Measurements from ENCODE around the gene ANO7.

Gene ANO7

DNA sequence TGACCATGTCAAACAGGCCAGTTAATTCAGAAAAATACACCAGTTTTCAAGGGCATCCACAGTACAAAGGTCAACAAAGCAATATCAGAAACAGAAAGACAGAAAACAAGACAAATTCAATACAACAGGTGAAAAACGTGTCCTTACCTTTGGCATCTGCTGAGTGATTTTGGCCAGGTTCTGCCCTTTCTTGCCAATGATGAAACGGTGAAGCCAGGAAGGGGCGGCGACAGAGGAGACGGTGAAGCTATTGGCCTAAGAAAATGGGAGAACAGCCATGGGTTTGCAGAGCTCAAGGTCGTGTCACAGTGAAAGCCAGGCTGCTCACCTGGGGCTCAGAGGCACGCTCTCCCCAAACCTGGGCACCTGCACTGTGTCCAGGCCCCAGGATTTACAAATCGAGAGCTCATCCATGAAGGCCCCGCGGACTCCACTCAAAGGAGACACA, 66.5 kb downstream of the ANO7 start:
- DNase-seq = no peak

DNA sequence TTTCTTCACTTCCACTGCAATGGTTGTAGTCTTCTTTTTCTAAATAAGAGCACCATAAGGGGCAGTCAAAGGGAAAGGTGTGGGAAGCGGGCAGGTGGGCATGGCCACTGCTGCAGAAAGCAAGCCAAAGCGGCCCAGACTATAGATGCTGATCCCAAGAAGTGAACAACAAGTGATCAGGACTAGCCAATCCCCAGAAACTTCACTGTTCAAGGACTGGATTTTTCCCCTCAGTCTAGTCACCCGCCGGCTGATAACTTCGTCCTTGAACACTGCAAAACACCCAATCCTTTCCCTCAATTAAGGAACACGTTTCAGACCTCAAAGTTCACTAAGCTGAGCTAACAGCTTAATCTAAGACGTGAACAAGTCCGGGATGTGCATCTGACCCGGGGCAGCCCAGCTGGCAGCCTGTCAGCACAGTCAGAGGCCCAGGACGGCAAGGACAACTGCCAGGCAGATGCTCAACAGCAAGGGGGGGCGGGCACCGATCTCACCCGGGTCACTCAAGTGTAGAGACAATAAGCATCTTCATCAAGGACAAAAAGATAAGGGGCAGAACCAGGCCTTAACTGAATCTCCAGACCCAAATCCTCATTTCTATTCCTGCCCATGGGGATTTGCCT, 67.2 kb downstream of the ANO7 start:
- DNase-seq = no peak

DNA sequence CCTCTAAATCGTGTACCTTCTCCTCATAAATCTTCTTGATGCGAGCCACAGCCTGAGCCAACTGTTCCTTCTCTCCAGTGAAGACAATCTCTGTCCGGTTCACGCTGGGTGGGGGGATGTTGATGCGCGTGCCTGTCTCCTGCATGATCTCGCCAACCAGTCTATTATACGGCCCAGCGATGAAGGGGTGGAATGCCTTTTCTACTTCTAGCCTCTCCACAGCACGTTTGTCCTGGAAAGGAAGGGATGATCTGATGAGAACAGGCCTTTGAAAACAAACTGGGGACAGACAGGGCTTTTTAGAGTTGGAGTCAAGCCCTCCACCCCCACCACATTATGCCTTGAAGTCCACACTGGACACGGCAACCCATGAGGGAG, 67.7 kb downstream of the ANO7 start:
- DNase-seq = no peak

DNA sequence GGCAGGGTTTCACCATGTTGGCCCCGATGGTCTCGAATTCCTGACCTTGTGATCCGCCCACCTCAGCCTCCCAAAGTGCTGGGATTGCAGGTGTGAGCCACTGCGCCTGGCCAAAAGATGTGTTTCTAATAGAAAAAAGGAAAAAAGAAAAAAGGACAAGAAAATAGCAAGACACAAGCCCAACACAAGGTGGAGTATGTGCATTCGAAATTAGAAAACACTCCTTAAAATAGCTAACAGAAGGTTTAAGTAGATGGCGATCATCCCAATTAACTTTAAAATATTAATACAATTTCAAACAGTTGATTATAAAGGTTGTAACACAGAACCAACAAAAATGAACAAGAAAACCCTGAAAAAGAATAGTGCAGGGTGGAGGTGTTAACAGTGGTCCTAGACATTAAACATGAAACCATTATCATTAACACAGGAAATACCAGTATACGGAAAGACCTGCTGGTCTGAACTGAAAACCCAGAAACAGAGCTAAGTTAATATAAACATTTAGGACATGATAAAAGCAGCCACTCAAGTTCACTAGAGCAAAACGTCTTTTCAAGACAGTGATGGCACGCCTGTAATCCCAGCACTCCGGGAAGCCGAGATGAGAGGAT, 69.0 kb downstream of the ANO7 start:
- DNase-seq = no peak

DNA sequence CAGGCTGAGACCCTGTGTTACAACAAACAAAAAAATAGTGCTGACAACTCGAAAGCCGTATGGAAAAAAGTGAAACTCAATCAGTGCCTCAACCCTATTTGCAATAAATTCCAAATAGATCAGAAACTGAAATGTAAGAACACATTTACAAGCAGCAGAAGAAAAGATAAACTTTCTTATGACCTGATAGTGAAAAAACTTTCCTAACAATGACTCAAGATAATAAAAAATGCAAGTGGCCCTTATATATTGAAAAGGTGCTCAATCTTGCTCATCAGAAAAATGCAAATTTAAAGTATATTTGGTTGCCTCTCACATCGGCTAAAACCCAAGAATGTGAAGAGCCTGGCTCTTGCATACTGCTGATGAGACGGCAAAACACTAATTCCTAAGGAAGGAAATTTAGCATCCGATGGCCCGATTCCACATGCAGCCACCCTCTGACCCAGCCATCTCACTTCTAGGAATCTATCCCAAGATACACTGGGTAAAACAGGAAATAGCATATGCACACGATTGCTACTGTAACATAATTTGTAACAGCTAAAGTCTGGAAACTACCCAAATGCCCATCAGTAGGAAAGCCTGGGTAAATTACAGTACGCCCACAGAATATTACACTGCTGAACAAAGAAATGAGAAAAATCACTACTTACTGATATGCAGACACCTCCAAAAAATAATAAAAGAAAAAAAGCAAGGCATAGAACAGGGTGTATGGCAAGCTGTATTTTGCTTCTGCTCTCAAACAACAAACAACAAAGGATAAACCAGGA, 70.2 kb downstream of the ANO7 start:
- no peak for DNase-seq

DNA sequence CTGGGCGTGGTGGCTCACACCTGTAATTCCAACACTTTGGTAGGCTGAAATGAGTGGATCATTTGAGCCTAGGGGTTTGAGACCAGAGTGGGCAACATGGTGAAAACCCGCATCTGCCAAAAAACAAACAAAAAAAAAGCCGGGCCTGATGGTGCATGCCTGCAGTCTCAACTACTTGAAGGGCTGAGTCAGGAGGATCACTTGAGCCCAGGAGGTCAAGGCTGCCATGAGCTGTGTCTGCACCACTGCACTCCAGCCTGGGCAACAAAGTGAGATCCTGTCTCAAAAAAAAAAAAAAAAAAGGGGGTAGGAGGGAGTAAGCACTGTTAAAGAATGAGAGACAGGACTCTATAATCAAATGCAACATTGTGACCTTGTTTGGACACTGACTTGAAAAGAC, 72.4 kb downstream of the ANO7 start:
- DNase-seq = no peak

DNA sequence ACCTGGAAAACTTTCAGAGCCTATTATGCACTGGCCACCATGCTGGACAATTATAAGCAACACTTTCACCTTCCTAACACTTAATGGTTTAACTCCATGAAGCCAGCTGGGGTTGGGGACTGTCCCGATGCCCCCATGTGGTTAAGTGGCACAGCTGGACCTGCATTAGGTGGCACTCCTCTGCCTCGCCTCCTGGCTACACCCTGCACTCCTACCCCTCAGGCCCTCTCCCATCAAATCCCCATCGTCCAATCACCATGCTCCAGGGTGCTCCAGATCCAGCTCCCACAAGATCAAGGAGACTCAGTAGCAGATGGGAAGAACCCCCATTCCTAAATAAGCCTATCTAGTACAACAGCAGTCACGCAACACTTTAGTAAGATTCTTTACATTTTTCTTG, 73.2 kb downstream of the ANO7 start:
- no peak for DNase-seq

DNA sequence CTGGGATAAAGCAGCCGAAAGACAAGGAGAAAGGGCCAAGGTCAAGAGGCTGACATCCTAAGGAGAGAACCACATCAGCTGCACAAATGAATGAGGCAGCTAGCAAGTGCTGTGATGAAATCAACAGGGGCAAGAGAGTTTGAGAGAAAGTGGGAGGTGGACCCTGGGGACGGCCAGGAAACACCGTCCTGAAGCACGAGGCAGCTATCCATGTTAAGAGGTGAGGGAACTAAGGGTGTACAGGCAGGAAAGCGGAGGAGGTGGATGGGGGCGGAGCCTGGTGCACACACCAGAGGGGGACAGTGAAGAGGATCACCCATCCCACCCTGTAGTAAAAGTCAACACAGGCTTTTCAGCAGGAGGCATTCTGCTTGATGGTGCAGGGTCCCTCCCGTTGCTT, 74.6 kb downstream of the ANO7 start:
- no peak for DNase-seq

DNA sequence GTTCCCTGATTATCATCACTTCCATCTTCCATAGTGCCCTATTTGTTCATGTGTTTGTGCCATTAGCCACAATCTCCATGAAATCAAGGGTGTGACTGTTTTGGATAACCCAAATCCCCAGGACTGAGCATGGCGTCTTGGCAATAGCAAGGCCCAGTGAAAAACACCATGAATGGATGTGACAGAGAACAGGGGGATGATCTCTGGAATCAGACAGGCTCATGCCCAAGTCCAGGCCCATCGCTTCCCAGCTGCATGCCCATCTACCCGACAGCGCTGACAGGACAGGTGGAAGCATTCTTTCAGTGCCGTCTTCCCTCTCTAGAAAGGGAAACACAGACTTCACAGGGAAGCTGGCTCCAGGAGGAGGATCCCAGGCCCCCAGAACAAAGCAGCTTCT, 77.0 kb downstream of the ANO7 start:
- DNase-seq = no peak

DNA sequence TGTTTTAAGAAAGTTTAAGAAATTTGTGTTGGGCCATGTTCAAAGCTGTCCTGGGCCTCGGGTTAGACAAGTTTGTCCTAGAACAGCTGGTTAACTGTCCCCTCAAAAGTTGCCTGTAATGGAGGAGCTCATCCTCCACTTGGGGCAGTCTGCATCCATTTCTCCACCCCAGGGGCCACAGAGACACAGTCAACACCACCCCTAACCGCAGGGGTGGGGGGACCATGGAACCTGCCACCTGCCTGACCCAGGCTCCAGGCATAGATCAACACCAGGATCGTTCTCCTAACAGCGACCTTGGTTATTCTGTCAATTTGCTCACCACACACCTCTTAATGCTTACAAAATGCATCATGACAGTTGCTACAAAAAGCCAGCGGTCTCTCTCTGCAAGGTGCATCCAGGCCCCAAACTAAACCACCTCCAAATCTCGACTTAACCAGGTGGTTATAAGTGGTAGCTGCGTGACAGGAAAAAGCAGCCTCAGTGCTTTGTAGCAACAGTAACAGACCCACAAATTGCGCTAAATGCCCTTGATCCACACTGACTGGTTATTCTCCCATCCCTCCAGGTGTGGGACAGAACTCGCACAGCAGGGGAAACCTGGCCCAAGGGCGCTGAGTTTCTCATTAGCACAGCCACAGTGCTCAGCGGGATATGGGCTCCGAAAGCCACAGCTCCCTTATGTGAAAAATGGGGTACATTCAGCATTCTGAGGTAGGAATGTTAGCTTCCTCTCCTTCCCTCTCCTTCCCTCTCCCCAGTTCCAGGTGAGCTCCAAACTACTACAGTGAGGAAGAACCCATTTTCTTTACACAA, 79.0 kb downstream of the ANO7 start:
- no peak for DNase-seq

DNA sequence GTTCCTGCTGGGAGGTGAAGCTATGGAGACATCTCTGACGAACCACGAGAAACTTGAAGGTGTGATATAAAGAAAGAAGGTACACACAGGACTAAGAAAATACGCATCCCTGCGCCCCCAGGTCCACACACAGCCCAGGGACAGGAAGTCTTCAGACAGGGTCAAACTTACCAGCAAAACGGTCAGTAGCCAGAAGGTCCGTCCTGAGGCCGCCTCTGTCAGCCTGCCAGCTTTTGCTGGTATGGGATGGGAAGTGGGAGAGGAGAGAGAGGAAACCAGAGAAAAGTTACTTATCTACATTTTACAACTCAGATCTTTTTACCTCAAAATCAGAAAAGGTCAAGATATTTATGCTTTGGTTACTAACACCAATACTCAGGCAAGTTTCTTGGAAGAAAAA, 79.8 kb downstream of the ANO7 start:
- no peak for DNase-seq

DNA sequence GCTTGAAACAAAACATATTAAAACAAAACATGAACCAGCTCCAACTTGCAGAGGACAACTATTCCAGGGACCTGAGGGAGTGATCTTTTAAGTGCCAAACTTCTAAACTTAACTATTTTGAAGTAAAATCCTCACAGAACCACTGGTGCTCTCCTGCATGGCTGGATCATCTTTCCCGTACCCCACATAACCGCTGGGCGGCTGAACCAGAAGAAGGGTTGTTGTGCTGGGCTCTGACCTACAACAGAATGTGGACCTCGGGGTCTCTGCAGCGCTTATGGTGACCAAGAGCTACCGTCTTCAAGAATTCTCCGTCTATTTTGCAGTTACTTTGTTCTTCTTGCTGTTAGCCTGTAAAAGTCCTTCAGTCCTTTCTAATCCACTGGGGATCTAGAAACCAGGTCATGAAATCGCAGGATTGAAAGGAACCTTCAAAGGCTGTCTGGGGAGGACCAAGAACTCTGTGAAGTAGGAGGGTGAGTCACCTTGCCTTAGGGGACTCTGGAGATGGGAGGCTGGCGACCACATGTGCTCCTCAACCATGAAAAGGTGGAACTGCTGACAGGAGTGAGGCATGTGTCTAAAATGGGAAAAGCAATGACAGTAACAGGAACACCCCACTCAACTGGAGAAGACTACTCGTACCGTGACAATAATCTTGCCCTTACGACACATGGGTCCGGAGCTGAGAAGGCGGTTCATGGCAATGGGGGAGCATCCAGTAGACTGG, 80.4 kb downstream of the ANO7 start:
- DNase-seq = no peak

DNA sequence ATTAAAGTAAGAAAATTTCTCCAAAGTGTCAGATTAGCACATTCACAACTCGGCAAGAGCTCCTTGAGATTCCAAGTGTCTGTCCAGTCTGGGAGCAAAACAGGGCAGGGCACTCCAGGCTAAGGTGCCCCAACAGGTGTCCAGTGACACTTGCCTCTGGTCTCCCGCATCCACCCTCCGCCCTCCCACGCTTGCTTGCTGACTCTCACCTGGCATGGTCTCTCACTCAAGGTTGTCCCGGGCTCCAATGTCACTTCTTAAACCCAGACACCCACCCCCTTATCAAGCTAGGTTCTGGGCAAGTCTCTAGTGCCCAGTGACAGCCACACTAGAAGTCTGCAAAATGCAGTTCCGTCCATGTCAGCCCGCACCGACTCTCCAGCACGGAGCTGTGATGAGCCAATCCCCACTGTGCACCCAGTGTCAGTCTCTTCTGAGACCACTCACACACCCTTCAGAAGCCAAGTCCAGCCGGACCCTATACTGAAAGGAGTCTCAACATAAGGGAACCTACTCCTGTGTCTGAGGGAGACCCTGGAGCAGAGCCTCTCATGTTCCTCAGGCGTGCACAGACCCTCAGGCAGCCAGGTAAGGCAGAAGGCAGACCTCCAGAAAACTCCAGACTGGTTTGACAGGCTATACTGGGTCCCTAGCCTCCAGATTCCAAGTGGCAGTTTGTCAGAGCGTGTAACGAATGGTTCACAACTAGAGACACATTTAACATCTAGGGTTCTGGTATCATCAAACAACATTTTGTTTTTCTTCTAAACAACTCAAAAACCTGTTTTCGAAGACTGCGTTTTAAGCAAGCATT, 81.4 kb downstream of the ANO7 start:
- DNase-seq = no peak

DNA sequence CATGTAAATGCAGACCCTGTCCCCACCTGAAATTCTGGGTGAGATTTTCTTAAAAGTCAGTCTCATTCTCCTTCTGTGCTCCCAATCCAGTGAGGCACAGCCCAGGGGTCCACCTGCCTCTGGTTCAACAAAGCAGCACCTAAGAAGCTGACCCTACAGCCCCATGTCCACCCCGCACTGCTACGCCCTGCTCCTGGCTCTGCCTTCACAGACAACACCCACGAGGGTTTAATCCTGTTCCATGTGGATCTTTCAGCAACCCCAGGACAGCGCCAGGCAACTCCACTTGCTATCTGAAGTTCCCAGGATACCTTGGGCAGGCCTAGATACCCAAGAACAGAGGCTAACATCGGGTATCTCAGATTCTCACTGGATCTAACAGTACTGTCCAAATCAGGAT, 82.1 kb downstream of the ANO7 start:
- DNase-seq = no peak

DNA sequence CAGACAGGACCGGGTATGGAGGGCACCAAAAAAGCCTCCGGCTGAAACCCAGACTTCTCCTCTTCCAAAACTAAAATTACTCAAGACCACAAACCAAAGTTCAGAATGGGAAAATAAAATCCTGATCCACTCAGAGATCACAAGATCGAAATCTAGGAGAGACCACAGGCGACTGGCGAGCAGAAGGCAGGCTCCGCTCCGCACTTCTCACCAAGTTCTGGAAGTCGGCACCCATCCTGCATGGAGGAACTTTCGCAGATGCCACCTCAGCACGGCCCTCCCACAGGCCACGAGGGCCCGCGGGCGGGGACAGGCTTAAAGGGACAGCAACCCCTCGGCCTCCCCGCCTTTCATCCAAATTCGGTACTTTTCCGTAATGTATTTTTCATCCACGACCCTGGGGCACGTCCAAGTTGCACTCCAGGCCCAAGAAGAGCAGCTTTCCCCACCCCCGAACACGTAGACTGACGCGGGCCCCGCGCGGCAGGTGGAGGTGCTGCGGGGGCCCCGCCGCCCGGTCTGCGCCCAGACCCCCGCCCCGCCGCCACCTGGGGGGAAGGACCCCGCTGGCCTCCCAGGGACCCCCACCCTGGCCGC, 83.3 kb downstream of the ANO7 start:
- DNase-seq = peak; percentile 35

DNA sequence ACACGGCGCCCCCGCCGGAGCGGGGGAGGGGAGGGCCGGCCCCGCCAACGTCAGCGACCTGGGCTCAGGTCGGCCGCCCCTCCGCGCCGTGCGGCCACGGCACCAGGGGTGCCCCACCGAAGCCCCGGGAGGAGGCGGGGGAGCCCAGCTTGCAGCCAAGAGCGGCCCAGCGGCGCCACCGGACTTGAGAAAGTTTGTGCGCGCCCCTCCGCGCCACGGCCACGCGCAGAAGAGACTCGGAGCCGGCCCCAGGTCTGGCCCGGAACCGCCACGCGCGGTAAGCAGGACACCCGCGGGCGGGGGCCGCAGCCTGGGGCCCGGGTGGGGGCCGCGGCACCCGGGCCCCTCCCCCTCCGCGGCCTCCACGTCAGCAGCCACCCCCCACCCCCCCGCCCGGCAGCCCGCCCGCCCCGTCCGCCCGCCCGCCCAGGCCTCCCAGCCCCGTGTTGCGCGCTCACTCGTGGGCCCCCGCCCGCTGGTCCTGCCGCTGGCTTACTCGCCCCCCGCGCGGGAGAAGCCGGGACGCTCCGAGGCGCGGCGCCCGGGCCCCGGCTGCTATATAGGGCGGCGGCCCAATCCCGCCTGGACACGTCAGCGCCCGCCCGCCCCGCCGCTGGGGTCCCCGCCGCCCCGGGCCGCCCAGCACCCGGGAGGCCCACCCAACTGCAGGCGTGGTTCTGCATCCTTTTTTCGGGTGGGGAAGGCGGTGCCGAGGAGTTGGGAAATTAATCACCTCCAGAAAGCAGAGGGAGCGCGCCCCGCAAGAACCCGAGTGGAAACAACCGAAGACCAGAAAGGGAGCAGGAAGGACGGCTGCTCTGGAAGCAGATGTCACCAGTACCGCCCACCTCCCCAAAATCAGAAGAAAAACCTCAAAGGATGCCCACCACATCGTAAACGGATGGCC, 84.1 kb downstream of the ANO7 start:
- peak; percentile 15 for DNase-seq

DNA sequence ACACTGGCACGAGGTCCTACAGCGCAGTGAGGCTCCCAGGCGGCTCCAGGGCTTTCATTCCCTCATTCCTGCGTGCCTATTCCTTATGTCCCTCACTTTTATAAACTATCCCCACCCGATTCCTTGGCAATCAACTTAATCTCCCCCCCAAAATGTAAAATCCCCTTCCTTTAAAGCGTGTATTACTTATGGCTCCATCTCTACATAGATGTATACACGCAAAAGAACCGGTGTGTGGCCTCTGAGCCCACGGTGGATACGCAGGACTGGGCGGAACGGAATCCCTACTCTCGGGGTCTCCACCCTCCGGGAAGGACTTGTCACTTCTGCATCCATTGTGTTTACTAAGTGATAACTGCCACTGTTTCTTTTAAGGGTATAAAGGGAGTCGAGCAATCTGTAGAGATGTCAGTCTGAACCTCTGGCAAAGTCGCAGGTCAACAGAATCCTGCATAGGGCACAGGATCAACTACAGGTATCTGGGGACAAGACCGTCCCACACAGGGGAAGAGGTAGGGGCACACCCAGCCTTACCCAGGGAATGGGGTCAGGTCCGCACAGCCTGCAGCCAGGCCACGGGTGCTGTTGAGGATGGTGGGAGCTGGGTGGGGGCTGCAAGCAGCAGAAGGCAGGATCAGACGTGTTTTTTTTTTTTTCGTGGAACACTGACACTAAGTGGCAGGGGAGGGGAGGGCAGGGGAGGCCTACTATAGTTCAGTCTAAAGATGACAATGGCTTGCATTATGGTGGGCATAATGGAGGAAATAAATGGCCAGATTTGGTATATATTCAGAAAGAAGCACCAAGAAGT, 84.9 kb downstream of the ANO7 start:
- no peak for DNase-seq

DNA sequence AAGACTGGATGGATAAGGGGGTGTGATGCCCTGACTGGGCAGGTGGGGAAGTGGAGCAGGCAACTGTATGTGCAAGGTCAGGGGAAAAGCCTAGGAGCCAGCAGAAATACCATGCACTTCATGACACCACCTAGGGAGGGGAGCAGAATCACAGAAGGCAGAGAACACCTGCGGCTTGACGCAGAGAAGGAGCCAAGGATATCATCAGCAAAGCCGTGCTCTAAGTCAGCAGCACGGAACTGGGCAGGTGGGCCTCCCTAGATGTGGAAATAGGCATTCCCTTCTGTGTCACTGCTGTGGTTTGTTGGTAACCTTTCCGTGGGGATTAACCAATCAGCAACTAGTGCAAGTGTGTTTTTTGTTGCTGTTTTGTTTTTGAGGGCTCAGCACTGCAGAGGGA, 85.7 kb downstream of the ANO7 start:
- no peak for DNase-seq
